DOHH2 (cell line): ENCODE results near the gene SLC26A6.

Experiments
- H3F3A ChIP-seq: fragments of 200-600 bp; sonication (generic), shearing (Covaris generic); 2 replicates; pipeline ENCODE4 v1.6.0; 2016; ENCODE audit warnings: antibody characterized with exemption, mild to moderate bottlenecking; ENCODE audit not compliant: control insufficient read depth, insufficient read depth
- H3K27ac ChIP-seq: fragments of 200-600 bp; sonication (generic); 2 replicates; pipeline ENCODE4 v1.5.1; 2014; ENCODE audit warnings: low read depth, mild to moderate bottlenecking, low read length, moderate library complexity
- H3K27me3 ChIP-seq: fragments of 200-600 bp; sonication (generic); 2 replicates; pipeline ENCODE4 v1.6.1; 2014; ENCODE audit warnings: mild to moderate bottlenecking, low read length, mixed read lengths; ENCODE audit not compliant: control insufficient read depth
- H3K36me3 ChIP-seq: fragments of 200-600 bp; sonication (generic); 2 replicates; pipeline ENCODE4 v1.6.1; 2014; ENCODE audit warnings: mild to moderate bottlenecking, low read length, moderate library complexity, mixed read lengths; ENCODE audit not compliant: control insufficient read depth
- H3K4me1 ChIP-seq: fragments of 200-600 bp; sonication (generic); 2 replicates; pipeline ENCODE4 v1.6.1; 2014; ENCODE audit warnings: mild to moderate bottlenecking, low read length, mixed read lengths; ENCODE audit not compliant: control insufficient read depth
- H3K4me2 ChIP-seq: fragments of 200-600 bp; sonication (generic); 2 replicates; pipeline ENCODE4 v1.6.0; 2014; ENCODE audit warnings: mild to moderate bottlenecking, low read length, moderate library complexity
- H3K4me3 ChIP-seq: fragments of 200-600 bp; sonication (generic); 2 replicates; pipeline ENCODE4 v1.5.1; 2014; ENCODE audit warnings: mild to moderate bottlenecking, low read length, mixed read lengths
- H3K79me2 ChIP-seq: fragments of 200-600 bp; sonication (generic); 2 replicates; pipeline ENCODE4 v1.6.1; 2014; ENCODE audit warnings: mild to moderate bottlenecking, low read length, mixed read lengths; ENCODE audit not compliant: control insufficient read depth
- H3K9me2 ChIP-seq: fragments of 200-600 bp; sonication (generic); replicated peaks from 2 replicates; pipeline ENCODE4 v1.6.1; 2014; ENCODE audit warnings: mild to moderate bottlenecking, low read length, mixed read lengths; ENCODE audit not compliant: control insufficient read depth
- H3K9me3 ChIP-seq: fragments of 200-600 bp; sonication (generic); 2 replicates; pipeline ENCODE4 v1.6.1; 2014; ENCODE audit warnings: antibody characterized with exemption, low read length, mixed read lengths; ENCODE audit not compliant: control insufficient read depth, insufficient read depth
- H4K20me1 ChIP-seq: fragments of 200-600 bp; sonication (generic); 2 replicates; pipeline ENCODE4 v1.6.0; 2014; ENCODE audit warnings: low read depth, mild to moderate bottlenecking, antibody characterized with exemption, low read length, moderate library complexity; ENCODE audit not compliant: control insufficient read depth, insufficient read depth
- EZH2phosphoT487 ChIP-seq: fragments of 200-600 bp; sonication (generic); IDR thresholded peaks from 2 replicates; pipeline ENCODE4 v1.6.1; 2017; ENCODE audit warnings: borderline replicate concordance, mild to moderate bottlenecking, antibody characterized with exemption, low read length, moderate library complexity, mixed read lengths
- TF ChIP-seq, protein P1 (sequence below): fragments of 200-600 bp; sonication (generic); IDR thresholded peaks from one replicate; pipeline ENCODE4 v1.5.1; 2014; ENCODE audit warnings: antibody characterized with exemption, mild to moderate bottlenecking, low read depth, low read length; ENCODE audit not compliant: poor library complexity, severe bottlenecking

Gene SLC26A6

GRCh38 chr3:48651771-48652170 is 16.5 kb upstream of the SLC26A6 start:
- no peak for TF ChIP-seq EZH2phosphoT487
- TF ChIP-seq, protein P1, sequence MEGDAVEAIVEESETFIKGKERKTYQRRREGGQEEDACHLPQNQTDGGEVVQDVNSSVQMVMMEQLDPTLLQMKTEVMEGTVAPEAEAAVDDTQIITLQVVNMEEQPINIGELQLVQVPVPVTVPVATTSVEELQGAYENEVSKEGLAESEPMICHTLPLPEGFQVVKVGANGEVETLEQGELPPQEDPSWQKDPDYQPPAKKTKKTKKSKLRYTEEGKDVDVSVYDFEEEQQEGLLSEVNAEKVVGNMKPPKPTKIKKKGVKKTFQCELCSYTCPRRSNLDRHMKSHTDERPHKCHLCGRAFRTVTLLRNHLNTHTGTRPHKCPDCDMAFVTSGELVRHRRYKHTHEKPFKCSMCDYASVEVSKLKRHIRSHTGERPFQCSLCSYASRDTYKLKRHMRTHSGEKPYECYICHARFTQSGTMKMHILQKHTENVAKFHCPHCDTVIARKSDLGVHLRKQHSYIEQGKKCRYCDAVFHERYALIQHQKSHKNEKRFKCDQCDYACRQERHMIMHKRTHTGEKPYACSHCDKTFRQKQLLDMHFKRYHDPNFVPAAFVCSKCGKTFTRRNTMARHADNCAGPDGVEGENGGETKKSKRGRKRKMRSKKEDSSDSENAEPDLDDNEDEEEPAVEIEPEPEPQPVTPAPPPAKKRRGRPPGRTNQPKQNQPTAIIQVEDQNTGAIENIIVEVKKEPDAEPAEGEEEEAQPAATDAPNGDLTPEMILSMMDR = no peak
- no peaks in the 10 kb centered on the region for H4K20me1 ChIP-seq
- H3K4me2 ChIP-seq = no peak overlapping the region
- H3K9me2 ChIP-seq = no peaks in the 10 kb centered on the region
- H3F3A ChIP-seq = no peaks in the 10 kb centered on the region
- H3K27ac ChIP-seq = no peak overlapping the region
- H3K36me3 ChIP-seq = no peaks in the 10 kb centered on the region
- H3K27me3 ChIP-seq = no peaks in the 10 kb centered on the region
- peaks cover 31% of the 10 kb centered on the region for H3K4me1 ChIP-seq
- H3K9me3 ChIP-seq = no peaks in the 10 kb centered on the region
- H3K4me3 ChIP-seq = no peak overlapping the region
- H3K79me2 ChIP-seq = no peaks in the 10 kb centered on the region

- Histone ChIP-seq H3K36me3 (no peaks in the 10 kb centered on the region), H3K27me3 (no peaks in the 10 kb centered on the region), H3K4me3 (no peak overlapping the region), H3K4me2 (no peak overlapping the region), H3K27ac (no peak overlapping the region), H3K79me2 (no peaks in the 10 kb centered on the region), H3K4me1 (peaks cover 23% of the 10 kb centered on the region), H3K9me3 (no peaks in the 10 kb centered on the region), H4K20me1 (no peaks in the 10 kb centered on the region), H3F3A (no peaks in the 10 kb centered on the region), H3K9me2 (no peaks in the 10 kb centered on the region)
- TF ChIP-seq EZH2phosphoT487 = no peak
- TF ChIP-seq, protein P1 = no peak
These were observed 15.5 kb upstream of the SLC26A6 start for GRCh38 chr3:48650723-48651122.

GRCh38 chr3:48648188-48648850 is 13.1 kb upstream of the SLC26A6 start:
- Histone ChIP-seq H3K27me3 (no peaks in the 10 kb centered on the region), H3K4me2 (no peak overlapping the region), H3K9me2 (no peaks in the 10 kb centered on the region), H3F3A (no peaks in the 10 kb centered on the region), H3K27ac (no peak overlapping the region), H3K4me1 (peaks cover 5% of the 10 kb centered on the region), H3K4me3 (no peak overlapping the region), H3K9me3 (no peaks in the 10 kb centered on the region), H3K79me2 (no peaks in the 10 kb centered on the region), H4K20me1 (no peaks in the 10 kb centered on the region), H3K36me3 (no peaks in the 10 kb centered on the region)
- TF ChIP-seq, protein P1 = no peak
- TF ChIP-seq EZH2phosphoT487 = no peak
